ENCODE measurements around the gene CHST13.
A peak's percentile ranks its signal among the peaks of the same experiment; 100 is the strongest.

The CHST13 gene

DNA sequence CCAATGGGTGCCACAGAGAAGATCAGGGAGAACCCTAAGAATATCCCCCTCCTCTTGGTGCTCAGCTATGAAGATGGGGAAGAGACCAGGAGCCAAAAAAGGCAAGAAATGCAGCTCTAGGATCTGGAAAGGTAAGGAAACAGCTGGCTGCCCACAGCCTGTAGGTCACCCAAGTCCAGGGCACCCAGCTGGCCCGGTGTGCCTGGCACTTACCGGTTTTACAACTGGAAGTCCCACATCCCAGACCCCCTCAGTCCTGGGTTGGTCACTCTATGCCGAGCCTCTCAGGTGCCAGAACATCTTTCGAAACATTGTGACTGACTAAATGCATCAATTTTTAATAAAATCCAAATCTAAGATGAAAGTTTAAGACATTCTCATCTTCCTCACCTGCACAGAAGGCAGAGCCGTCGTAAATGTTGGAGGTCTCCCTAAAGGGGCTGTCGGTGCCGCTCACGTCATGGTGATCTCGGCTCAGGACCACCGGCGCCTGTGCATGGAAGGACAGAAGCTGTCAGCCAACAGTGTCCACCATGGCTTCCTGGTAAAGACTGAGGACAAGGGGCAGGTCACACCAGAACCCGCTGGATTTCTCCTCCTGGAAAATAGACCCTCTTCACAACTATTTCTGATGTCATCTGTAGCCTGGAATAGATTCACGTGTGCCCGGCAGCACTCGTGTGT, 34.9 kb upstream of the CHST13 start:
- no peak overlapping the region for H3K18ac ChIP-seq (ENCODE audit: low read depth in 1 of 2, low read length in 2 of 2)
- no peak overlapping the region for H2BK12ac ChIP-seq (ENCODE audit: low read length in 2 of 2)
- no peak overlapping the region for H3K4me2 ChIP-seq (ENCODE audit: low read length, poor library complexity, severe bottlenecking)
- H3K4me1 ChIP-seq (ENCODE audit: control insufficient read depth, insufficient read depth, low read depth, low read length), result no peaks in the 10 kb centered on the region
- H3K14ac ChIP-seq (ENCODE audit: low read length in 2 of 2), result no peak overlapping the region
- no peak overlapping the region for H3K4ac ChIP-seq (ENCODE audit: low read depth in 1 of 2, low read length in 2 of 2)
- no peak overlapping the region for H3K4me3 ChIP-seq (ENCODE audit: insufficient read depth in 1 of 2, low read depth in 1 of 2, low read length in 2 of 2)
- H2AK5ac ChIP-seq (ENCODE audit: low read length, severe bottlenecking), result no peak overlapping the region
- peaks cover 23 to 59% of the 10 kb centered on the region in 2 experiments for H3K27me3 ChIP-seq (ENCODE audit: control insufficient read depth in 1 of 2, insufficient read depth in 1 of 2, low read length in 2 of 2)
- 89% methylated on average over 16 of the region's 16 CpGs for WGBS
- no peak overlapping the region for H2BK15ac ChIP-seq (ENCODE audit: low read depth, poor library complexity, severe bottlenecking)
- H3K27ac ChIP-seq (ENCODE audit: low read length, poor library complexity, severe bottlenecking), result no peak overlapping the region
- H3K9me3 ChIP-seq (ENCODE audit: control insufficient read depth, low read length), result no peaks in the 10 kb centered on the region
- H3K23ac ChIP-seq (ENCODE audit: low read length in 2 of 2), result no peak overlapping the region
- no peak overlapping the region for H2AFZ ChIP-seq (ENCODE audit: low read depth, low read length)
- no peak for DNase-seq
- no peak overlapping the region for H2BK120ac ChIP-seq (ENCODE audit: low read depth, low read length)
- H3K79me1 ChIP-seq (replicated peaks; ENCODE audit: low read length, poor library complexity, severe bottlenecking), result no peaks in the 10 kb centered on the region
- H4K91ac ChIP-seq (ENCODE audit: low read length), result no peak overlapping the region
- H4K8ac ChIP-seq (ENCODE audit: low read length), result no peak overlapping the region
- no peaks in the 10 kb centered on the region for H3K36me3 ChIP-seq (ENCODE audit: control insufficient read depth in 1 of 2, insufficient read depth in 2 of 2, low read depth in 1 of 2, low read length in 2 of 2)
- H2BK5ac ChIP-seq (ENCODE audit: low read depth, low read length, poor library complexity, severe bottlenecking), result no peak overlapping the region
- H3K9ac ChIP-seq (ENCODE audit: low read length), result no peak overlapping the region

DNA sequence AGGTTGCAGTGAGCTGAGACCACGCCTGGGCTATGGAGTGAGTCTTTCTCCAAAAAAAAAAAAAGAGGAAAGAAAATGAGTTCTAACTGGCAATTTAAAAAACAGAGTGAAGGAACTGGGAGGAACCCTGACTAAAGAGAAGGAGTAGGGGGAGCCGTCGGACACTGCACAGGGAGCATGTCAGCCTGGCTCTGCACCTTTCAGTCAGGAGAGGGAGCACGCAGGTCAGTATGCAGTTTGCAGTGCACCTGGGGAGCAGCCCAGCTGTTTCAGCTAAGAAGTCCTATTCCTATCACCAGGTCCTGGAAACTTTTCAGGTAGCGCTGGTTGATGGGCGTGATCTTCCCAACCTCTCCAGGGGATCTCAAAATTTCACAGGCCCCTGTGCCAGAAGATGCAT, 33.3 kb upstream of the CHST13 start:
- H2AK5ac ChIP-seq (ENCODE audit: low read length, severe bottlenecking), result no peak overlapping the region
- H3K14ac ChIP-seq (ENCODE audit: low read length in 2 of 2), result no peak overlapping the region
- H3K9me3 ChIP-seq (ENCODE audit: control insufficient read depth, low read length), result no peaks in the 10 kb centered on the region
- no peak overlapping the region for H4K8ac ChIP-seq (ENCODE audit: low read length)
- H2AFZ ChIP-seq (ENCODE audit: low read depth, low read length), result no peak overlapping the region
- no peak for DNase-seq
- H3K79me1 ChIP-seq (replicated peaks; ENCODE audit: low read length, poor library complexity, severe bottlenecking), result no peaks in the 10 kb centered on the region
- no peak overlapping the region for H3K9ac ChIP-seq (ENCODE audit: low read length)
- H3K18ac ChIP-seq (ENCODE audit: low read depth in 1 of 2, low read length in 2 of 2), result no peak overlapping the region
- no peak overlapping the region for H3K4me2 ChIP-seq (ENCODE audit: low read length, poor library complexity, severe bottlenecking)
- peaks cover 20 to 52% of the 10 kb centered on the region in 2 experiments for H3K27me3 ChIP-seq (ENCODE audit: control insufficient read depth in 1 of 2, insufficient read depth in 1 of 2, low read length in 2 of 2)
- H2BK120ac ChIP-seq (ENCODE audit: low read depth, low read length), result no peak overlapping the region
- no peak overlapping the region for H3K4me3 ChIP-seq (ENCODE audit: insufficient read depth in 1 of 2, low read depth in 1 of 2, low read length in 2 of 2)
- no peak overlapping the region for H3K4ac ChIP-seq (ENCODE audit: low read depth in 1 of 2, low read length in 2 of 2)
- H2BK12ac ChIP-seq (ENCODE audit: low read length in 2 of 2), result no peak overlapping the region
- H2BK15ac ChIP-seq (ENCODE audit: low read depth, poor library complexity, severe bottlenecking), result no peak overlapping the region
- no peak overlapping the region for H3K23ac ChIP-seq (ENCODE audit: low read length in 2 of 2)
- no peaks in the 10 kb centered on the region for H3K36me3 ChIP-seq (ENCODE audit: control insufficient read depth in 1 of 2, insufficient read depth in 2 of 2, low read depth in 1 of 2, low read length in 2 of 2)
- WGBS, result 59% methylated on average over 6 of the region's 6 CpGs
- H3K27ac ChIP-seq (ENCODE audit: low read length, poor library complexity, severe bottlenecking), result no peak overlapping the region
- H4K91ac ChIP-seq (ENCODE audit: low read length), result no peak overlapping the region
- no peak overlapping the region for H2BK5ac ChIP-seq (ENCODE audit: low read depth, low read length, poor library complexity, severe bottlenecking)
- no peaks in the 10 kb centered on the region for H3K4me1 ChIP-seq (ENCODE audit: control insufficient read depth, insufficient read depth, low read depth, low read length)

DNA sequence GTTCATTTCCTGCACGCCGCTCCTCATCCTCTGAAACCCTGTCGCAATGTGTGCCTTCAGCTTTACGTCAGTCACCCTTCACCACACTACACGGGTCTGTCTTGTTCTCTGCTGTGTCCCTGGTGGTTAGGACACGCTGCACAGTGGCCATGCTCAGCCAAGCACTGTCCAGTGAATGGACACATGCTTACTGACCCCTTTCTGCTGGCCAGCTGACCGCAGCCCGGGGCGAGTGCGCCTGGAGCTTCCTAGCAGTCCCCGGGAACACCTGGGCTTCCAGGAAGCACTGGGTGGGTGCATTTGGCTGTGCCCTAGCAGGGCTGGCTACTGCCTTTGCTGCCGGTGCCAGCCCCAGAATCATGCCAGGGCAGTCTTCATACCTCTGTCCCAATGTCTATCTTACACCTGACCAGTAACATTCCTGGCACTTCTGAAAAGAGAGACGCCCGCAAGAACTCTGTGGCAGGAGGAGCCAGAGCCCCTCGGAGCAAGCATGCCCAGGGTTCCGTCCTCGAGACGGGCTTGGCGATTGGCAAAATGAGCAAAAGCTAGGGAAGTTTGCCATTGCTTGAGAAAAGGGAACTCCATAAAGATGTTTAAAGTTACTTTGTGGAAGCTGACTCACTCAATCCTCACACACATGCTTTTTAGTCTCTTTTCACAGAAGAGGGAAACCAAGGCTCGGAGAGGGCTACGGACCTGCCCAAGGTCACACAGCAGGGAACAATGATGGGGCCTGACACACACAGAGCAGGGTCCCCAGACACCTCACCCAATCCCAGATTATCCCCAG, 32.5 kb upstream of the CHST13 start:
- no peaks in the 10 kb centered on the region for H3K4me1 ChIP-seq (ENCODE audit: control insufficient read depth, insufficient read depth, low read depth, low read length)
- H2AK5ac ChIP-seq (ENCODE audit: low read length, severe bottlenecking), result no peak overlapping the region
- no peak overlapping the region for H4K91ac ChIP-seq (ENCODE audit: low read length)
- H3K27ac ChIP-seq (ENCODE audit: low read length, poor library complexity, severe bottlenecking), result no peak overlapping the region
- H2BK12ac ChIP-seq (ENCODE audit: low read length in 2 of 2), result no peak overlapping the region
- no peaks in the 10 kb centered on the region for H3K9me3 ChIP-seq (ENCODE audit: control insufficient read depth, low read length)
- H3K4me3 ChIP-seq (ENCODE audit: insufficient read depth in 1 of 2, low read depth in 1 of 2, low read length in 2 of 2), result no peak overlapping the region
- no peak overlapping the region for H2BK120ac ChIP-seq (ENCODE audit: low read depth, low read length)
- no peak overlapping the region for H3K4ac ChIP-seq (ENCODE audit: low read depth in 1 of 2, low read length in 2 of 2)
- no peak overlapping the region for H3K14ac ChIP-seq (ENCODE audit: low read length in 2 of 2)
- no peak overlapping the region for H2BK15ac ChIP-seq (ENCODE audit: low read depth, poor library complexity, severe bottlenecking)
- no peak overlapping the region for H3K18ac ChIP-seq (ENCODE audit: low read depth in 1 of 2, low read length in 2 of 2)
- H3K9ac ChIP-seq (ENCODE audit: low read length), result no peak overlapping the region
- H2BK5ac ChIP-seq (ENCODE audit: low read depth, low read length, poor library complexity, severe bottlenecking), result no peak overlapping the region
- H3K27me3 ChIP-seq (ENCODE audit: control insufficient read depth in 1 of 2, insufficient read depth in 1 of 2, low read length in 2 of 2), result peaks cover 20 to 52% of the 10 kb centered on the region in 2 experiments
- peak overlapping the region in 1 of 2 experiments; percentile 28 for H3K23ac ChIP-seq (ENCODE audit: low read length in 2 of 2)
- H2AFZ ChIP-seq (ENCODE audit: low read depth, low read length), result no peak overlapping the region
- no peak overlapping the region for H3K4me2 ChIP-seq (ENCODE audit: low read length, poor library complexity, severe bottlenecking)
- H3K36me3 ChIP-seq (ENCODE audit: control insufficient read depth in 1 of 2, insufficient read depth in 2 of 2, low read depth in 1 of 2, low read length in 2 of 2), result no peaks in the 10 kb centered on the region
- H4K8ac ChIP-seq (ENCODE audit: low read length), result no peak overlapping the region
- no peaks in the 10 kb centered on the region for H3K79me1 ChIP-seq (replicated peaks; ENCODE audit: low read length, poor library complexity, severe bottlenecking)
- 90% methylated on average over 21 of the region's 21 CpGs for WGBS
- no peak for DNase-seq

DNA sequence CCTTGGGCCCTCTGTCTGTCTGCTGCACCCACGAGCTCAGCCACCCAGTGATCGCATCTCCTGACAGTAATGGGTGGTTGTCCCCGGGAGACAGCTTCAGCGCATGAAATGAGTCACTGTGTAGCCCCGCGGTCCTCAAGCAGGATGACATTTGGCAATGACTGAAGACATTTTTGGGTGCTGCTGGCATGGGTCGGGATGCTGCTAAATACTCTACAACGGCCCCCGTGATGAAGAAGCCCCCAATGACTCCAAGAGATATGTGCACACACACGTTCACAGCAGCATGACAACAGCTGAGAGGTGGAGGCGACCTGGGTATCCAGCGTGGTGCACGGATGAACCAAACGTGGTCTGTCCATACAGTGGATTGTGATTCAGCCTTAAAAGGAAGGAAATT, 30.9 kb upstream of the CHST13 start:
- H2BK120ac ChIP-seq (ENCODE audit: low read depth, low read length), result no peak overlapping the region
- no peak for DNase-seq
- no peak overlapping the region for H2AK5ac ChIP-seq (ENCODE audit: low read length, severe bottlenecking)
- no peak overlapping the region for H2BK5ac ChIP-seq (ENCODE audit: low read depth, low read length, poor library complexity, severe bottlenecking)
- no peak overlapping the region for H2BK12ac ChIP-seq (ENCODE audit: low read length in 2 of 2)
- H3K9me3 ChIP-seq (ENCODE audit: control insufficient read depth, low read length), result no peaks in the 10 kb centered on the region
- no peak overlapping the region for H2BK15ac ChIP-seq (ENCODE audit: low read depth, poor library complexity, severe bottlenecking)
- no peak overlapping the region for H3K4me2 ChIP-seq (ENCODE audit: low read length, poor library complexity, severe bottlenecking)
- no peak overlapping the region for H3K9ac ChIP-seq (ENCODE audit: low read length)
- 87% methylated on average over 14 of the region's 14 CpGs for WGBS
- H3K23ac ChIP-seq (ENCODE audit: low read length in 2 of 2), result no peak overlapping the region
- peaks cover 20 to 40% of the 10 kb centered on the region in 2 experiments for H3K27me3 ChIP-seq (ENCODE audit: control insufficient read depth in 1 of 2, insufficient read depth in 1 of 2, low read length in 2 of 2)
- no peak overlapping the region for H3K4ac ChIP-seq (ENCODE audit: low read depth in 1 of 2, low read length in 2 of 2)
- no peaks in the 10 kb centered on the region for H3K36me3 ChIP-seq (ENCODE audit: control insufficient read depth in 1 of 2, insufficient read depth in 2 of 2, low read depth in 1 of 2, low read length in 2 of 2)
- no peak overlapping the region for H3K14ac ChIP-seq (ENCODE audit: low read length in 2 of 2)
- peaks cover 2% of the 10 kb centered on the region for H3K4me1 ChIP-seq (ENCODE audit: control insufficient read depth, insufficient read depth, low read depth, low read length)
- H3K27ac ChIP-seq (ENCODE audit: low read length, poor library complexity, severe bottlenecking), result no peak overlapping the region
- H4K8ac ChIP-seq (ENCODE audit: low read length), result no peak overlapping the region
- H4K91ac ChIP-seq (ENCODE audit: low read length), result no peak overlapping the region
- H3K79me1 ChIP-seq (replicated peaks; ENCODE audit: low read length, poor library complexity, severe bottlenecking), result no peaks in the 10 kb centered on the region
- H3K4me3 ChIP-seq (ENCODE audit: insufficient read depth in 1 of 2, low read depth in 1 of 2, low read length in 2 of 2), result no peak overlapping the region
- no peak overlapping the region for H2AFZ ChIP-seq (ENCODE audit: low read depth, low read length)
- H3K18ac ChIP-seq (ENCODE audit: low read depth in 1 of 2, low read length in 2 of 2), result no peak overlapping the region

All from mesenchymal stem cell (in vitro differentiated cells and primary cell).